Stomach (tissue), 9 donors: ENCODE data around the gene MTMR8. TPM values are rescaled to one million over a fixed set of nuclear protein-coding genes. Genes with fewer than 3 reads are reported as not detected.

Source experiments
- DNase-seq, 2 donors: peaks; one replicate each; pipeline versions ENCODE4 v3.0.0 to v3.0.0-alpha.2; 2013 to 2019
- H3K27ac ChIP-seq, 5 donors: fragments of 200-600 bp in 4 of 5; sonication (generic) in 4 of 5; one replicate each; pipeline ENCODE4 v1.5.1; 2013 to 2019; ENCODE audit warnings: mild to moderate bottlenecking in 1 of 5, moderate library complexity in 1 of 5
- H3K27me3 ChIP-seq, 3 donors: fragments of 200-600 bp; sonication (generic); one replicate each; pipeline ENCODE4 v1.5.1; 2017 to 2019; ENCODE audit warnings: mixed run types in 1 of 3
- H3K36me3 ChIP-seq, 4 donors: fragments of 200-600 bp; sonication (generic); 1 replicate in 3 of 4; 2 replicates in 1 of 4; pipeline ENCODE4 v1.5.1; 2016 to 2019
- H3K4me1 ChIP-seq, 4 donors: fragments of 200-600 bp; sonication (generic); one replicate each; pipeline ENCODE4 v1.5.1; 2016 to 2019
- H3K4me3 ChIP-seq, 4 donors: fragments of 200-600 bp; sonication (generic) in 3 of 4; one replicate each; pipeline ENCODE4 v1.5.1; 2016 to 2019; ENCODE audit warnings: mild to moderate bottlenecking in 1 of 4
- H3K9me3 ChIP-seq, 4 donors: fragments of 200-600 bp; sonication (generic); one replicate each; pipeline ENCODE4 v1.5.1; 2016 to 2019
- CTCF ChIP-seq, 7 experiments: fragments of 450-650 bp in 4 of 7; fragments of 200-600 bp in 3 of 7; sonication (generic) in 3 of 7; IDR thresholded peaks; one replicate each; pipeline ENCODE4 v1.5.1; 2016 to 2019; ENCODE audit warnings: antibody characterized with exemption in 7 of 7, control low read depth in 2 of 7, mild to moderate bottlenecking in 1 of 7
- EP300 ChIP-seq: sonication (generic); formaldehyde crosslinking; IDR thresholded peaks from one replicate; pipeline ENCODE4 v1.6.1; 2017; ENCODE audit warnings: antibody characterized with exemption
- POLR2A ChIP-seq, 4 donors: fragments of 450-650 bp; IDR thresholded peaks; one replicate each; pipeline ENCODE4 v1.6.1; 2016; ENCODE audit warnings: antibody characterized with exemption in 4 of 4, control low read depth in 2 of 4, mild to moderate bottlenecking in 1 of 4, moderate library complexity in 1 of 4
- POLR2AphosphoS5 ChIP-seq, 3 donors: sonication (generic); formaldehyde crosslinking; IDR thresholded peaks; one replicate each; pipeline ENCODE4 v1.6.1; 2016; ENCODE audit warnings: antibody characterized with exemption in 3 of 3
- WGBS, 5 donors: extraction: QIAGEN DNeasy Blood & Tissue Kit in 3 of 5; methylation state at CpG; one replicate each; pipeline versions ENCODE4 v1.1.5 to v1.1.7; 2013 to 2018; 5-methylcytosine and 5-hydroxymethylcytosine counted together
- intact Hi-C: fragments of 100-400 bp; cut with DNase I; formaldehyde crosslinking; loops from one replicate; pipeline ENCODE4 v1.15.1; 2023; ENCODE audit warnings: low total_unique reads
- polyA plus RNA-seq, 3 donors: library from polyadenylated mRNA; stranded (reverse); fragments of 200-250 nt; gene quantifications; one replicate each; pipeline ENCODE4 v1.2.3, GENCODE V29; 2013
- total RNA-seq, 5 donors: library from RNA; depleted of rRNA; stranded (reverse); fragments of >200 nt; gene quantifications; one replicate each; pipeline versions ENCODE4 v1.1.0 to v1.2.3, GENCODE V29; 2014 to 2016
- donor health status: healthy with polysubstance abuse.
- donor health status: Bipolar disorder and iron deficiency.
- donor health status: healthy.

MTMR8 gene
- total and polyA plus RNA-seq, 8 donors: 0.98 to 22.0 (median 1.4) TPM; not detected in 2

- Histone ChIP-seq H3K27me3 (no peaks in the 10 kb centered on the region), H3K4me1 (no peaks in the 10 kb centered on the region), H3K4me3 (no peak overlapping the region), H3K9me3 (peaks cover 0 to 58% (median 23%) of the 10 kb centered on the region in 4 donors), H3K36me3 (peaks cover 0 to 8% (median 0%) of the 10 kb centered on the region in 4 donors), H3K27ac (no peak overlapping the region)
- TF ChIP-seq POLR2AphosphoS5 (IDR thresholded peaks at IDR 0.05): no peak
- no peak for TF ChIP-seq CTCF (IDR thresholded peaks at IDR 0.05)
- no peak for TF ChIP-seq POLR2A (IDR thresholded peaks at IDR 0.05)
- TF ChIP-seq EP300: no peak
- intact Hi-C loops: no loop called here
- WGBS, 5 donors: 55 to 97% (median 94%) methylated on average over 3 of the region's 3 CpGs
- DNase-seq: no peak
Observed at GRCh38 chrX:64377753-64378152, 17.5 kb downstream of the MTMR8 start.

DNA sequence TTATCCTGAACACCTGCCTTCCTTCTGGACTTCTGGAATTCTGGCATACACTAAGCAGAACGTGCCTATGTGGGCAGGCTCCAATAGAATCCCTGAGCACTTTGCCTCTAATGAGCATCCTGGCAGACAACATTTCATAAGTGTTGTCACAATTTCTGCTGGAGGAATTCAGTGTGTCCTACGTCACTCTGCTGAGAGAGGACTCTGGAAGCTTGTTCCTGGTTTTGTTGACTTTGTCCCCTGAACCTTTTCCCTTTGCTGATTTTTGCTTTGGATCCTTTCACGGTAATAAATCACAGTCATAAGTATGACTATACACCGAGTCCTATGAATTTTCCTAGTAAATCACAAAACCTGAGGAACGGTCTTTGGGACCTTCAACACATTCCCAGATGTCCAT, 43.2 kb downstream of the MTMR8 start:
- 50 to 80% (median 65%) methylated on average over 5 of the region's 5 CpGs for WGBS, 5 donors
- intact Hi-C loops: no loop called here
- no peaks in the 10 kb centered on the region for H3K27me3 ChIP-seq

DNA sequence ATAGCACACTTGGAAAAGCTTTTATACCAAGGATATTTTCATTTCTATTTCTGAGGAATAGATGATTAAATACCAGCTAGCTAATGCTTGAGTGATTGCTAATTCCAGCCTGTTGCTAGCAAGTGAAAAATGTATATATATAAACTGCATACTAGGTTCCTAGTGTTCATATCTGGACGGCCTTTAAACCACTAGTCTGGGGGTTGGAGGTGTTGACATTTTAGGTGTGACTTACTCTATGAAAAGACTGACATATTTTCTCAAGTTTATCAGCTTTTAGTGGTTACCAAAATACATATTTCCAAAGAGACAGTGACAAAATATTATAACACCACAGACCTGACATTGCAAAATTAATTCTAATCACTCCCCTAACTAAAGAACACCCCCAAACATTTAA, 44.7 kb downstream of the MTMR8 start:
- WGBS, 5 donors: 14 to 40% (median 26%) methylated on average over 1 of the region's 1 CpG
- TF ChIP-seq EP300: no peak
- intact Hi-C loops: no loop called here

More for the DNA sequence above, 43.2 kb downstream of the MTMR8 start:
- Histone ChIP-seq H3K9me3 (no peaks in the 10 kb centered on the region), H3K36me3 (peaks cover 0 to 16% (median 6%) of the 10 kb centered on the region in 4 donors), H3K27ac (no peak overlapping the region), H3K4me1 (no peaks in the 10 kb centered on the region), H3K4me3 (no peak overlapping the region)
- TF ChIP-seq POLR2A (IDR thresholded peaks at IDR 0.05): no peak
- no peak for TF ChIP-seq POLR2AphosphoS5 (IDR thresholded peaks at IDR 0.05)
- TF ChIP-seq EP300: no peak
- no peak for TF ChIP-seq CTCF (IDR thresholded peaks at IDR 0.05)
- DNase-seq: peak in 1 of 2 donors; percentile 4

DNA sequence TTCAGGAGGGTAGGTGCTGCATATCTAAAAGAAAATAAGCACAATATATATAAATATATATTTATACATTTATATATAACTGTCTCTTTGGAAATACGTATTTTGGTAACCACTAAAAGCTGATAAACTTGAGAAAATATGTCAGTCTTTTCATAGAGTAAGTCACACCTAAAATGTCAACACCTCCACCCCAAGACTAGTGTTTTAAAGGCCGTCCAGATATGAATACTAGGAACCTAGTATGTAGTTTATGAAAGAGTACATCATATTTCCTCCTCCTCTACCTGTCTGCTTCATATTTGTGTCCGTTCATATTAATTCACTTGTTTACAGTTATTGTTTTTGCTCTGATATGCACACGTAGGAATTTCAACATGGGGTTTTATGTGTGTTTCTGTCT, 45.2 kb downstream of the MTMR8 start:
- WGBS, 5 donors: 29 to 50% (median 43%) methylated on average over 4 of the region's 4 CpGs
- intact Hi-C loops: no loop called here
- H3K27ac ChIP-seq: no peak overlapping the region
- no peaks in the 10 kb centered on the region for H3K9me3 ChIP-seq
- peaks cover 0 to 10% (median 3%) of the 10 kb centered on the region in 4 donors for H3K36me3 ChIP-seq
- TF ChIP-seq CTCF (IDR thresholded peaks at IDR 0.05) (no peak), EP300 (no peak), POLR2AphosphoS5 (IDR thresholded peaks at IDR 0.05) (no peak), POLR2A (IDR thresholded peaks at IDR 0.05) (no peak)
- H3K4me3 ChIP-seq: no peak overlapping the region
- no peaks in the 10 kb centered on the region for H3K4me1 ChIP-seq
- DNase-seq: peak in 1 of 2 donors; percentile 12
- H3K27me3 ChIP-seq: no peaks in the 10 kb centered on the region

More for the DNA sequence above, 44.7 kb downstream of the MTMR8 start:
- Histone ChIP-seq H3K27me3 (no peaks in the 10 kb centered on the region), H3K4me1 (no peaks in the 10 kb centered on the region), H3K27ac (no peak overlapping the region), H3K4me3 (no peak overlapping the region), H3K36me3 (peaks cover 0 to 12% (median 5%) of the 10 kb centered on the region in 4 donors), H3K9me3 (no peaks in the 10 kb centered on the region)
- peak in 1 of 2 donors; percentile 28 for DNase-seq

DNA sequence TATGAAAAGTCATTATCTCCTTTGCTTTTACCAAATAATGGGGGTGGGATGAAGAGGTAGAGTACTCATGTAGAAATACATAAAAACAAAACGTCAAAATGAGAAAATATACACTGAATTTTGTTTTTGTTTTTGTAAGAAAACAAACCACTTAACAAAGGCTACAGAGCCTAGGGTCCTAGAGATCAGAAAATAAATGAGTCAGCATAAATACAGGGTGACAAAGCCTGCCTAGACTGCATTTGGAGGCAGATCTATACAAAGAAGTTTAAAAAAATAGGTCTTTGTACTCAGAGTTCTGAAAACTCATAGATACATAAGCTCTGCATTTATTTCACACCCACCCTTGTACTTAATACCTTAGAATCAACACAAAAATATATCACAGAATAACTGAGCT, 52.4 kb downstream of the MTMR8 start:
- DNase-seq: no peak
- no peaks in the 10 kb centered on the region for H3K9me3 ChIP-seq
- no peaks in the 10 kb centered on the region for H3K36me3 ChIP-seq
- no peaks in the 10 kb centered on the region for H3K27me3 ChIP-seq
- no peak overlapping the region for H3K27ac ChIP-seq
- intact Hi-C loops: no loop called here
- no peak overlapping the region for H3K4me3 ChIP-seq
- TF ChIP-seq EP300: no peak
- no peak for TF ChIP-seq POLR2A (IDR thresholded peaks at IDR 0.05)
- no peak for TF ChIP-seq POLR2AphosphoS5 (IDR thresholded peaks at IDR 0.05)
- TF ChIP-seq CTCF (IDR thresholded peaks at IDR 0.05): no peak
- H3K4me1 ChIP-seq: no peaks in the 10 kb centered on the region
- 33 to 71% (median 57%) methylated on average over 1 of the region's 1 CpG for WGBS, 5 donors
